Naive thymus-derived CD4-positive, alpha-beta T cell (primary cell): ENCODE results near the gene ETS1. TPM values are rescaled to one million over a fixed set of nuclear protein-coding genes. Genes with fewer than 3 reads are reported as not detected.

Source experiments
- ATAC-seq: fragments of 150-1000 bp; cut with Tn5 transposase; 2 replicates; pipeline ENCODE4 v1.10.0; 2021; ENCODE audit warnings: mild to moderate bottlenecking, moderate library complexity
- CTCF ChIA-PET: fragments of 350-600 bp; sonication (Branson Sonifier 250); formaldehyde crosslinking; loops from one replicate; lab custom pipeline; 2021; ENCODE audit warnings: antibody characterized with exemption; lab: Charles Lee
- POLR2A ChIA-PET: fragments of 350-600 bp; sonication (Branson Sonifier 250); formaldehyde crosslinking; loops from one replicate; lab custom pipeline; 2021; ENCODE audit warnings: antibody characterized with exemption, inconsistent platforms; lab: Charles Lee
- DNase-seq, 9 donors: peaks; one replicate each; pipeline versions ENCODE4 v3.0.0 to v3.0.0-alpha.2; 2020 to 2022; ENCODE audit warnings: mixed read lengths in 1 of 9
- H3K27ac ChIP-seq: one replicate; pipeline ENCODE4 v1.7.0; 2013; ENCODE audit warnings: mild to moderate bottlenecking, low read depth, low read length, moderate library complexity
- H3K27me3 ChIP-seq, 2 donors: one replicate each; pipeline ENCODE4 v1.7.0; 2013; ENCODE audit warnings: low read length in 2 of 2, mild to moderate bottlenecking in 2 of 2, moderate library complexity in 2 of 2; ENCODE audit not compliant: control insufficient read depth in 2 of 2, insufficient read depth in 2 of 2
- H3K36me3 ChIP-seq, 3 experiments: 1 replicate in 2 of 3; 2 replicates in 1 of 3; pipeline ENCODE4 v1.7.0; 2013; ENCODE audit warnings: low read length in 3 of 3, mild to moderate bottlenecking in 3 of 3, moderate library complexity in 1 of 3; ENCODE audit not compliant: insufficient read depth in 3 of 3, control insufficient read depth in 2 of 3
- H3K4me1 ChIP-seq, 2 donors: one replicate each; pipeline ENCODE4 v1.7.0; 2013; ENCODE audit warnings: low read length in 2 of 2, mild to moderate bottlenecking in 2 of 2, moderate library complexity in 1 of 2; ENCODE audit not compliant: control insufficient read depth in 2 of 2, insufficient read depth in 2 of 2
- H3K4me3 ChIP-seq: 2 replicates; pipeline ENCODE4 v1.7.0; 2013; ENCODE audit warnings: mild to moderate bottlenecking, low read length
- H3K9me3 ChIP-seq, 3 experiments: 1 replicate in 2 of 3; 2 replicates in 1 of 3; pipeline ENCODE4 v1.7.0; 2013; ENCODE audit warnings: low read length in 3 of 3; ENCODE audit not compliant: control insufficient read depth in 2 of 3
- H3K27ac Mint-ChIP-seq, 9 donors: one replicate each; pipeline ENCODE4 v1.8.0; 2020 to 2022; ENCODE audit warnings: mixed read lengths in 9 of 9, mild to moderate bottlenecking in 8 of 9, moderate library complexity in 5 of 9, inconsistent platforms in 2 of 9
- H3K27me3 Mint-ChIP-seq, 5 donors: one replicate each; pipeline ENCODE4 v1.8.0; 2021 to 2022; ENCODE audit warnings: mixed read lengths in 5 of 5, mild to moderate bottlenecking in 1 of 5
- H3K36me3 Mint-ChIP-seq, 5 donors: one replicate each; pipeline ENCODE4 v1.8.0; 2020 to 2022; ENCODE audit warnings: mixed read lengths in 5 of 5, mild to moderate bottlenecking in 3 of 5, inconsistent platforms in 1 of 5
- H3K4me1 Mint-ChIP-seq, 7 donors: one replicate each; pipeline ENCODE4 v1.8.0; 2020 to 2022; ENCODE audit warnings: mixed read lengths in 7 of 7, mild to moderate bottlenecking in 3 of 7, inconsistent platforms in 1 of 7
- H3K4me3 Mint-ChIP-seq, 10 donors: one replicate each; pipeline ENCODE4 v1.8.0; 2020 to 2022; ENCODE audit warnings: mild to moderate bottlenecking in 10 of 10, mixed read lengths in 10 of 10, moderate library complexity in 6 of 10, inconsistent platforms in 2 of 10
- H3K9me3 Mint-ChIP-seq, 11 donors: one replicate each; pipeline ENCODE4 v1.8.0; 2020 to 2022; ENCODE audit warnings: mixed read lengths in 11 of 11, mild to moderate bottlenecking in 4 of 11, inconsistent platforms in 1 of 11, moderate library complexity in 1 of 11
- intact Hi-C, 2 donors: fragments of 100-400 bp; cut with micrococcal nuclease; formaldehyde crosslinking; loops; one replicate each; pipeline ENCODE4 v1.15.1; 2023
- microRNA-seq: library from miRNA; unstranded; fragments of <30 nt; microRNA quantifications from one replicate; pipeline ENCODE4 v1.2.0, GENCODE V29; 2022; ENCODE audit warnings: borderline microRNAs expressed
- polyA plus RNA-seq, 2 donors: library from polyadenylated mRNA; unstranded; fragments of 300-500 nt; fragmentation: Illumina TruSeq; gene quantifications; one replicate each; pipeline ENCODE4 v1.2.3, GENCODE V29; 2021
- total RNA-seq, 6 experiments: library from RNA in 5 of 6; stranded (reverse) in 5 of 6; gene quantifications; 1 replicate in 5 of 6; 2 replicates in 1 of 6; pipeline ENCODE4 v1.2.3 and lab custom pipeline; 2021 to 2026

The ETS1 gene
- total and polyA plus RNA-seq, 7 experiments from 2014 or later: 514 to 871 (median 676) TPM

DNA sequence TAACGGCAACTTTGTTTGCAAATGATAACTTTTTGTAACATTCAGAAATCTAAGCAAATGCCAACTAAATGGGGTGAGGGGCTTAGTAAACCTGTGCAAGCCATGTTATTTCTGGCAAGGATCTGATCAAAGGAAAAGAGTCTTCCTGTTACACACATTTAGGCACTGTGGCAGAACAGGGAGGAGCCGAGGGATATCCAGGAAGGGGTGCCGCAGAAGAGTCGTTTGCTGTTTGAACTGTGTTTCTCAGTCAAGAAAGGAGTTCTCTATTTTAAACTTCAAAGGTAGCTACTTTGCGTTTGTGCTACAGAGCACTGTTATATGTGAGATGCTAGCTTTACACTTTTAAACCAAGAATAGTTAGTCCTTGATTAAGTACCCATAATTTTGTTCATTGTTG, 175.5 kb downstream of the ETS1 start:
- intact Hi-C loops: loop anchor here (1.0 to 5.0 kb wide), 3 partner anchors 10 to 40 kb away; no protein-coding TSS in a partner anchor
- H3K9me3 ChIP-seq: no peaks in the 10 kb centered on the region
- Mint-ChIP-seq H3K4me3 (peak overlapping the region; percentile 42 to 79 (median 64)), H3K27me3 (no peaks in the 10 kb centered on the region), H3K36me3 (peaks cover 0 to 7% (median 0%) of the 10 kb centered on the region in 5 donors), H3K4me1 (peaks cover 20 to 85% (median 70%) of the 10 kb centered on the region in 7 donors), H3K9me3 (peaks cover 0 to 2% (median 0%) of the 10 kb centered on the region in 11 donors), H3K27ac (peak overlapping the region; percentile 60 to 95 (median 88))
- H3K4me3 ChIP-seq: no peak overlapping the region
- POLR2A ChIA-PET: interaction anchor here (0.7 to 2.8 kb wide), 7 partner anchors 10 to 213 kb away, joined by 3 to 20 read pairs (median 4); no protein-coding TSS in a partner anchor
- no peaks in the 10 kb centered on the region for H3K36me3 ChIP-seq
- peak in 7 of 9 donors; percentile 5 to 46 (median 29) for DNase-seq
- peak; percentile 45 for ATAC-seq
- peaks cover 0 to 26% of the 10 kb centered on the region in 2 donors for H3K4me1 ChIP-seq
- H3K27me3 ChIP-seq: no peaks in the 10 kb centered on the region
- CTCF ChIA-PET: no interaction called here
- H3K27ac ChIP-seq: peak overlapping the region; percentile 48

GRCh38 chr11:128411150-128411549, 176.2 kb downstream of the ETS1 start:
- H3K27ac Mint-ChIP-seq: peak overlapping the region in 8 of 9 donors; percentile 33 to 92 (median 82)
- H3K27me3 Mint-ChIP-seq: no peaks in the 10 kb centered on the region
- peaks cover 0 to 2% (median 0%) of the 10 kb centered on the region in 11 donors for H3K9me3 Mint-ChIP-seq
- peaks cover 0 to 7% (median 0%) of the 10 kb centered on the region in 5 donors for H3K36me3 Mint-ChIP-seq
- intact Hi-C loops: loop anchor here in 1 of 2 donors (5.0 kb wide), 1 partner anchor 39 kb away; no protein-coding TSS in a partner anchor
- DNase-seq (no peak), ATAC-seq (no peak)
- Histone ChIP-seq H3K4me3 (no peak overlapping the region), H3K27ac (peak overlapping the region; percentile 48), H3K9me3 (no peaks in the 10 kb centered on the region), H3K36me3 (no peaks in the 10 kb centered on the region), H3K4me1 (peaks cover 0 to 22% of the 10 kb centered on the region in 2 donors), H3K27me3 (no peaks in the 10 kb centered on the region)
- peaks cover 22 to 86% (median 70%) of the 10 kb centered on the region in 7 donors for H3K4me1 Mint-ChIP-seq
- peak overlapping the region in 3 of 10 donors; percentile 15 to 76 (median 69) for H3K4me3 Mint-ChIP-seq
- ChIA-PET CTCF (no interaction called here), POLR2A (interaction anchor here (0.9 to 2.8 kb wide), 5 partner anchors 10 to 214 kb away, joined by 3 to 20 read pairs (median 6); no protein-coding TSS in a partner anchor)

- CTCF ChIA-PET: no interaction called here
- intact Hi-C loops: no loop called here
- Mint-ChIP-seq H3K36me3 (peaks cover 0 to 8% (median 0%) of the 10 kb centered on the region in 5 donors), H3K27me3 (peaks cover 0 to 2% (median 0%) of the 10 kb centered on the region in 5 donors), H3K27ac (peak overlapping the region in 4 of 9 donors; percentile 0 to 88 (median 44)), H3K4me1 (peaks cover 24 to 91% (median 77%) of the 10 kb centered on the region in 7 donors), H3K4me3 (no peak overlapping the region), H3K9me3 (peaks cover 0 to 2% (median 0%) of the 10 kb centered on the region in 11 donors)
- ATAC-seq (no peak), DNase-seq (no peak)
- no peak overlapping the region for H3K27ac ChIP-seq
- no peaks in the 10 kb centered on the region for H3K36me3 ChIP-seq
- peaks cover 0 to 22% of the 10 kb centered on the region in 2 donors for H3K4me1 ChIP-seq
- H3K4me3 ChIP-seq: no peak overlapping the region
- H3K9me3 ChIP-seq: no peaks in the 10 kb centered on the region
- POLR2A ChIA-PET: interaction anchor here (0.6 to 4.3 kb wide), 6 partner anchors 9 to 282 kb away, joined by 3 to 28 read pairs (median 4); no protein-coding TSS in a partner anchor
- no peaks in the 10 kb centered on the region for H3K27me3 ChIP-seq
Measured at GRCh38 chr11:128409476-128409875, 177.9 kb downstream of the ETS1 start.

Small RNA genes within 50 kb of the gene (microRNA-seq; reads per million reads assigned to microRNA genes)
- not detected for gene MIR6090

Other genes with a start within 250 kb of the ETS1 start
- 100 to 1,000 TPM in 1 of 5 experiments, 10 to 100 TPM in 4; 80.8 to 108 (median 89.3) TPM for gene FLI1, start 106.5 kb upstream of the ETS1 start, total RNA-seq
- 10 to 100 TPM; 52.1 to 53.8 TPM for gene FLI1, start 106.5 kb upstream of the ETS1 start, polyA plus RNA-seq